Stimulated activated CD8-positive, alpha-beta memory T cell treated with anti-CD3 and anti-CD28 coated beads, Interleukin-2, amount 100 ng/mL, for 1 hour (primary cell): ENCODE measurements around the gene ZNF223.

ENCODE experiments used
- DNase-seq, 2 donors: peaks; one replicate each; pipeline ENCODE4 v3.0.0-alpha.2; 2020; ENCODE audit warnings: low read depth in 2 of 2

Gene ZNF223

GRCh38 chr19:44051650-44052402 is at the start of gene ZNF223:
TSS of gene ZNF223 (plus strand) at chr19:44052036. CDS start at chr19:44055177, 3,141 bp downstream.
- DNase-seq, result peak; percentile 28 to 29

GRCh38 chr19:44002212-44002565 is 49.6 kb upstream of the ZNF223 start:
- DNase-seq, result no peak

DNA sequence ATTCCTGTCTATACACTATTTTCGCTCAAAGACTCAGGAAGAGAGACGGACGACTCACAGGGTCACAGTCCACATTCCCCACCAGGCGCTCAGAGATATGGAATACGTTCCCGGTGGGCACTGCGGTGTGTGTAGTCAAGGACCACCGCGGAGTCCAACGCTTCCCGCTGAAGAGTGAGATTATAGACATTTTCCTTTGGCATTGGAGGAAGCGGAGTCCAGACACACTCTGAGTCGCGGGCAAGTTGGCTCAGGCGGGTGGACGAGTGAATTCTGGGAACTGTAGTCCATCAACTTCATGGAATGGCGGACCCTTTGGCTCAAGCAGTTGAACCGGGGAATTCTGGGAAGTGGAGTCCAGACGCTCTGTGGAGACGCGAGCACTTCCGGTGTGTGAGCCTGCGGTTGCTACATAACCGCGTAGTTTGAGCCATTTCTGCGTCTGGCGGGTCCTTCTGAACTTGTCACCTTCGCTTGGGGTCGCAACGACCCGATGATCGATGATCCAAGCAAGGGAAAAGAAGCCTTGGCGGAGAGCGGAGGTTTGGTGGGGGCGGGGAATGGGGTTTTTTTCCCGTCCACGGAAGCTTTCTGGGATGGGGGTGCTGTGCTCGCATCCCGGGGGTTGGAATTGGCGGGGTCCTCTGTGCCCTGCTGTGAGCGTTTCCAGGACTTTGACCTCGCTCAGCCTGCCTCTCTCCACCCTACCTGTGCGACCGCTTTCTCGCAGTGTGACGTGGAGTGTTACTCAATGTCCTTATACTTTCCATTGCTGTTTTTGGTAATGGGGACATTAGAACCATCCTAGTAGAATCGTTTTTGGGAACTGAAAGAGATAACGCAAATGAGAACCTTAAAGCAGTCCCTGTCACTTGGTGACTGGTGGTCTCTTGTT is 49.0 kb upstream of the ZNF223 start, which contains the start of gene ZNF230:
TSS of gene ZNF230 (plus strand) at position 392 of the 895 bp plus-strand sequence. CDS start 4,122 bp downstream, outside the sequence.
- peak; percentile 67 to 68 for DNase-seq

- no peak for DNase-seq
Measured at GRCh38 chr19:44003461-44004009, 48.3 kb upstream of the ZNF223 start.

- no peak for DNase-seq
Measured at GRCh38 chr19:44005973-44006372, 45.9 kb upstream of the ZNF223 start.

DNA sequence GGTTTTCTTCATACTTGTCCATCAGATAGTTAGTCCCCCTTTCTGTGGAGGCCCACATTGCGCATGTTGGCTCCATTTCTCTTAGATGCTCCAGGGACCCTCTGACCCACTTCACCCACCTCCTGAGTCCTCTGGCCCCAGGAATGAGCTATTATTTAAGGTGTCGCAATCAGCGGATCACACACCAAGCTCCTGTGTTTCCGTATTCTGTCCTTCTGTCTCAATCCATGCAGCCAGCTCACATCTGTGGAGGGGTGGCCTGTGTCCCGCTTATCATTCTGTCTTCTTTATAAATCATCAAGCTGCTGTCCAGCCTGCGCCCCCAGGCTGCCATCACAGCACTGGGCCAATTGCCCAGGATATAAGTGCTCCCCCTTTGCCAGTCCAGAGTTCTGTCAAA is 44.4 kb upstream of the ZNF223 start:
- no peak for DNase-seq

DNA sequence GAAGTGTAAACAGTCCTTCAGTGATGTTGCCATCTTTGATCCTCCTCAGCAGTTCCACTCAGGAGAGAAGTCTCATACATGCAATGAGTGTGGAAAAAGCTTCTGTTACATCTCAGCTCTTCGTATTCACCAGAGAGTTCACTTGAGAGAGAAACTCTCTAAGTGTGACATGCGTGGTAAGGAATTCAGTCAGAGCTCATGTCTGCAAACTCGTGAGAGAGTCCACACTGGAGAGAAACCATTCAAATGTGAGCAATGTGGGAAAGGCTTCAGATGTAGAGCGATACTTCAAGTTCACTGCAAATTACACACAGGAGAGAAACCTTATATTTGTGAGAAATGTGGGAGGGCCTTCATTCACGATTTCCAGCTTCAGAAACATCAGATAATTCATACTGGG is 41.4 kb upstream of the ZNF223 start:
- no peak for DNase-seq

- no peak for DNase-seq
Measured at GRCh38 chr19:44019498-44019897, 32.3 kb upstream of the ZNF223 start.

- no peak for DNase-seq
Measured at GRCh38 chr19:44021221-44021620, 30.6 kb upstream of the ZNF223 start.

GRCh38 chr19:44024900-44025216 is 27.0 kb upstream of the ZNF223 start:
- no peak for DNase-seq

GRCh38 chr19:44025217-44025936 is 26.5 kb upstream of the ZNF223 start, which contains the start of gene ZNF222:
TSS of gene ZNF222 (plus strand) at chr19:44025379. CDS start at chr19:44025437, 58 bp downstream.
- peak; percentile 56 to 62 for DNase-seq

- DNase-seq, result no peak
Measured at GRCh38 chr19:44026622-44027021, 25.2 kb upstream of the ZNF223 start.

- no peak for DNase-seq
Measured at GRCh38 chr19:44032001-44032610, 19.7 kb upstream of the ZNF223 start.

DNA sequence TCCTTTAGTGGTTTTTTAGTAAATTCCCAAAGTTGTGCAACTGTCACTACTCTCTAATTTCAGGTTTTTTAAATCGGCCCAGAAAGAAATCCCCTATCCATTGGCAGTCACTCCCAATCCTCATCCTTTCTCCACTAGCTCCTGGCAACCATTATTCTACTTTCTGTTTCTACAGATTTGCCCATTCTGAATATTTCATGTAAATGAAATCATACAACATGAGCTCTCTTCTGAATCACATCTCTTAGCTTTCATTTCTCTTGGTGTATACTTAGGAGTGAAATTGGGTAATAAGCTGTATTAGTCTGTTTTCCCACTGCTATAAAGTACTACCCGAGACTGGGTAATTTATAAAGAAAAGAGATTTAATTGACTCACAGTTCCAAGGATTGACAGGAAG is 9.7 kb upstream of the ZNF223 start:
- no peak for DNase-seq

DNA sequence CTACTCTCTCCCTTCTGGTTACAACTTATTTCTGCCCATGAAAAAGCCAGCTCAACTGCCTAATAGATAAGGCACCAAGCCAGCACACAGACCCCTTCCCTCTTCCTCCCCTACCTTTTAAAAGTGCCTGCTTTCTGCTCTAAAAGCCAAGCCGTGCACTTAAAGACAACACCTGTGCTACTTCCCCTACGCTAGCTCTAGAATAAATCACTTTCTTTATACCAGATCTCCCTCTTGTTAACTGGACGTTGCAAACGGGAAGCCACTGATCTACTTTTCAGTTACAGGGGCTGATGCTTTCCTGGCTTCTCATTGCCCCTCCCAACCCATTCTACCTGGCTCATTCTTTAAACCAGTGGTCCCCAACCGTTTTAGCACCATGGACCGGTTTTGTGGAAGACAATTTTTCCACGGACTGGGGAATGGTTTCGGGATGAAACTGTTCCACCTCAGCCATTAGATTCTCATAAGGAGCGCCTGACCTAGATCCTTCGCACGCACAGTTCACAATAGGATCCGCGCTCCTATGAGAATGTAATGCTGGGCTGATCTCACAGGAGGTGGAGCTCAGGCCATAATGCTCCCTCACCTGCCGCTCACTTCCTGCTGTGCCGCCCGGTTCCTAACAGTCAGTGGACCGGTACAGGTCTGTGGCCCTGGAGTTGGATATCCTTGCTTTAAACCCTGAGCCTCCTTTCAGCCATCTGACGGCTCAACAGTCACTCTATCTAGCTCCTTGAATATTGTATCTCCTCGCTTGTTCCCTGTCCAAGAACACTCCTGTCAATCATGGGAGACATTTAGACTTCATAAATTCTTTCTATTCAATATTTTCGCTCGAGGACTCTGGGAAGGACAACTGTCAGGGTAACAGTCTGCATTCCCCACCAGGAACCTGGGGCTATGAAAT is 841 bp upstream of the ZNF223 start:
- DNase-seq, result no peak

DNA sequence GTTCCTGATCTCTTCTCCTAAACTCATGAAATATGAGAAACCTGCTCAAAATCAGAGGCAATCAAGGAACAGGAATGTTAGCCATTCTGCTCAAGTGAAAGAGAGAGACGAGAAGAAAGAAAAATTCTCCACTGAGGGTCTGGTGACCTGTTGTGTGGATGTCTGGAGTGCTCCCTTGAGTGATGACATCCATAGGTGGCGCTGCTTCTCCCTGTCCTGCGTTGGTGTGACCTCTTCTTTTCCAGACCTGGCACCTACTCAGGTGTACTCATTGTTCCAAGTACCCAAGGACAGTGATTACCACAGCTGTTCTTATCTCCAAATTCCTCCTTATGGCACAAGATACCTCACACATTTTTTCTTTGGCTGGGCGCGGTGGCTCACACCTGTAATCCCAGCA is 4.0 kb downstream of the ZNF223 start:
- DNase-seq, result no peak

GRCh38 chr19:44059229-44059628 is 7.4 kb downstream of the ZNF223 start:
- DNase-seq, result no peak

DNA sequence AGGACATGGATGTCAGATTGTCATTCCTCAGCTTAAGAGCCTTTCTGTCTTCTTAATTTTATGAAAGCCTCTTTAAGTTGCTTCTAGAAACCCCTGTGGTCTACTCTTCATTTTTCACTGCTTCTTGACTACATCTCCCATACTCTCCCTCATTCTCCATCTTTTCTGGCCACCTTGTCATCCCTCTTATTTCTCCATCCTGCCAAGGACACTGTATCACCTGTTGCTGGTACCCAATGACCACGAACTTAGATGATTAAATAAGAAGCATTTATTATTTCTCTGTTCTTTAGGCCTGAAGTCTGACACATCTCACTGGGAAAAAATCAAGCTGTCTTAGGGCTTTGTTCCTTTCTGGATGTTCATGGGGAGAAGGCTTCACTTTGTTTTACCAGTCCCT is 9.2 kb downstream of the ZNF223 start:
- no peak for DNase-seq

DNA sequence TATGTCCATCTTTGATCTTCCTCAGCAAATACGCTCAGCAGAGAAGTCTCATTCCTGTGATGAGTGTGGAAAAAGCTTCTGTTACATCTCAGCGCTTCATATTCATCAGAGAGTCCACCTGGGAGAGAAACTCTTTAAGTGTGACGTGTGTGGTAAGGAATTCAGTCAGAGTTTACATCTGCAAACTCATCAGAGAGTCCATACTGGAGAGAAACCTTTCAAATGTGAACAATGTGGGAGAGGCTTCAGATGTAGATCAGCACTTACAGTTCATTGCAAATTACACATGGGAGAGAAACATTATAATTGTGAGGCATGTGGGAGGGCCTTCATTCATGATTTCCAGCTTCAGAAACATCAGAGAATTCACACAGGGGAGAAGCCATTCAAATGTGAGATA is 14.5 kb downstream of the ZNF223 start:
- no peak for DNase-seq

DNA sequence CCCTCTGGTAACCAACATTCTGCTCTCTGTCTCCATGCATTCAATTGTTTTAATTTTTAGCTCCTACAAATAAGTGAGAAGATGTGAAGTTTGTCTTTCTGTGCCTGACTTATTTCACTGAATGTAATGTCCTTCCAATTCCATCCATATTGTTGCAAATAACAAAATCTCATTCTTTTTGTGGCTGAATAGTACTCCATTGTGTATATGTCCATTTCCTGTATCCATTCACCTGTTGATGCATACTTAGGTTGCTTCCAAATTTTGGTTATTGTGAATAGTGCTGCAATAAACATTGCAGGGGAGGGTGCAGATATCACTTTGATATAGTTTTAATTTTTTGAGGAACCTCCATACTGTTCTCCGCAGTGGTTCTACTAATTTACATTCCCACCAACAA is 17.6 kb downstream of the ZNF223 start:
- DNase-seq, result no peak
